Stimulated activated CD4-positive, alpha-beta T cell treated with anti-CD3 and anti-CD28 coated beads, TNF-alpha, amount 100 ng/mL, for 1 hour (primary cell): ENCODE data around the gene GNE.
"Not testable (repeated sequence)": the region's sequence is repeated elsewhere in the genome, so short reads cannot be mapped to it uniquely, and the experiment has no call there.

Experiments used
- DNase-seq, 3 donors: peaks; one replicate each; pipeline ENCODE4 v3.0.0-alpha.2; 2020; ENCODE audit warnings: low read depth in 3 of 3, low spot score in 1 of 3

GNE gene

GRCh38 chr9:36258208-36258995 is at the start of gene GNE:
Gene GNE, minus strand, starts transcription at chr9:36258448. Its CDS starts 9,093 bp downstream, at chr9:36249355.
- peak; percentile 91 to 96 (median 93) for DNase-seq

GRCh38 chr9:36306471-36307306 is 48.4 kb upstream of the GNE start:
- DNase-seq = no peak

GRCh38 chr9:36304366-36304765 is 46.1 kb upstream of the GNE start:
- not testable (repeated sequence) for DNase-seq

GRCh38 chr9:36301227-36301626 is 43.0 kb upstream of the GNE start:
- DNase-seq = no peak

- DNase-seq = no peak
These were observed 40.3 kb upstream of the GNE start for GRCh38 chr9:36298566-36298965.

- no peak for DNase-seq
These were observed 39.5 kb upstream of the GNE start for GRCh38 chr9:36297798-36298197.

GRCh38 chr9:36294996-36295395 is 36.7 kb upstream of the GNE start:
- DNase-seq = not testable (repeated sequence)

GRCh38 chr9:36293918-36294317 is 35.7 kb upstream of the GNE start:
- DNase-seq = no peak

- no peak for DNase-seq
These were observed 34.9 kb upstream of the GNE start for GRCh38 chr9:36293171-36293570.

- DNase-seq = no peak
These were observed 34.4 kb upstream of the GNE start for GRCh38 chr9:36292641-36293040.

GRCh38 chr9:36290996-36291395 is 32.7 kb upstream of the GNE start:
- no peak for DNase-seq

- DNase-seq = no peak
These were observed 31.7 kb upstream of the GNE start for GRCh38 chr9:36289836-36290435.

- DNase-seq = no peak
These were observed 29.8 kb upstream of the GNE start for GRCh38 chr9:36288070-36288469.

- no peak for DNase-seq
These were observed 28.1 kb upstream of the GNE start for GRCh38 chr9:36286388-36286787.

- no peak for DNase-seq
These were observed 26.0 kb upstream of the GNE start for GRCh38 chr9:36284226-36284625.

- no peak for DNase-seq
These were observed 24.0 kb upstream of the GNE start for GRCh38 chr9:36282275-36282674.

GRCh38 chr9:36280989-36281388 is 22.7 kb upstream of the GNE start:
- DNase-seq = no peak

- no peak for DNase-seq
These were observed 20.0 kb upstream of the GNE start for GRCh38 chr9:36278243-36278642.

GRCh38 chr9:36276781-36277181 is 18.5 kb upstream of the GNE start:
- DNase-seq = no peak

GRCh38 chr9:36276254-36276653 is 18.0 kb upstream of the GNE start:
- no peak for DNase-seq

GRCh38 chr9:36275060-36275459 is 16.8 kb upstream of the GNE start:
- no peak for DNase-seq

GRCh38 chr9:36273354-36273753 is 15.1 kb upstream of the GNE start:
- DNase-seq = not testable (repeated sequence)
